ENCODE measurements around the gene NCAN. TPM values are rescaled to one million over a fixed set of nuclear protein-coding genes. Genes with fewer than 3 reads are reported as not detected.

The NCAN gene
- total and polyA plus RNA-seq, 2 of the 13 experiments (the other 11 are each of a cell fraction or from before 2014, with no cell fraction given) = not detected

- TF ChIP-seq MLX (CRISPR knock-in tag; IDR thresholded peaks at IDR 0.05) (no peak), NKX3-1 (CRISPR knock-in tag; IDR thresholded peaks at IDR 0.05) (no peak), MAF1 (CRISPR knock-in tag; IDR thresholded peaks at IDR 0.05; ENCODE audit: borderline replicate concordance) (no peak), ZIK1 (CRISPR knock-in tag; IDR thresholded peaks at IDR 0.05; ENCODE audit: borderline replicate concordance, low read depth) (no peak), ZNF558 (CRISPR knock-in tag; IDR thresholded peaks at IDR 0.05; ENCODE audit: borderline replicate concordance) (no peak), EEA1 (CRISPR knock-in tag; IDR thresholded peaks at IDR 0.05; ENCODE audit: borderline replicate concordance) (peak; percentile 39; the same call in 1 of the 2 replicates), ZNF251 (CRISPR knock-in tag; IDR thresholded peaks at IDR 0.05) (no peak), HMG20B (CRISPR knock-in tag; conservative IDR thresholded peaks at IDR 0.05) (0 out of 2 replicates have a peak, but pooled peaks have one; percentile 16), HNF4G (IDR thresholded peaks at IDR 0.05; ENCODE audit: borderline replicate concordance, low read depth, low read length) (no peak), HNF4G (CRISPR knock-in tag; IDR thresholded peaks at IDR 0.05; ENCODE audit: borderline replicate concordance, low read depth) (no peak), ZNF12 (CRISPR knock-in tag; IDR thresholded peaks at IDR 0.05) (no peak), SRY (CRISPR knock-in tag; IDR thresholded peaks at IDR 0.05) (peak; percentile 77), SCMH1 (CRISPR knock-in tag; IDR thresholded peaks at IDR 0.05; ENCODE audit: borderline replicate concordance) (no peak), ZSCAN29 (CRISPR knock-in tag; conservative IDR thresholded peaks at IDR 0.05) (peak; percentile 46; the same call in 1 of the 2 replicates), AHR (CRISPR knock-in tag; IDR thresholded peaks at IDR 0.05) (peak; percentile 62; the same call in 1 of the 2 replicates), TERF1 (CRISPR knock-in tag; IDR thresholded peaks at IDR 0.05) (no peak), ZNF143 (CRISPR knock-in tag; IDR thresholded peaks at IDR 0.05) (0 out of 2 replicates have a peak, but pooled peaks have one; percentile 16), CBX2 (IDR thresholded peaks at IDR 0.05; ENCODE audit: low read depth, low read length) (no peak), CBX2 (CRISPR knock-in tag; IDR thresholded peaks at IDR 0.05; ENCODE audit: low read depth) (no peak), SP2 (CRISPR knock-in tag; IDR thresholded peaks at IDR 0.05) (peak; percentile 69), ZNF276 (CRISPR knock-in tag; IDR thresholded peaks at IDR 0.05; ENCODE audit: low read depth) (peak; percentile 38; the same call in 1 of the 2 replicates), RBM22 (optimal IDR thresholded peaks at IDR 0.05; ENCODE audit: low read length) (no peak), KDM3A (CRISPR knock-in tag; IDR thresholded peaks at IDR 0.05; ENCODE audit: low read depth) (peak; percentile 80; the same call in 1 of the 2 replicates), PRMT3 (CRISPR knock-in tag; IDR thresholded peaks at IDR 0.05; ENCODE audit: borderline replicate concordance, low read depth) (peak; percentile 75; the same call in 1 of the 2 replicates), ELF4 (CRISPR knock-in tag; IDR thresholded peaks at IDR 0.05; ENCODE audit: borderline replicate concordance) (no peak; the same call in 1 of the 2 replicates)
- TF ChIP-seq, protein P1, sequence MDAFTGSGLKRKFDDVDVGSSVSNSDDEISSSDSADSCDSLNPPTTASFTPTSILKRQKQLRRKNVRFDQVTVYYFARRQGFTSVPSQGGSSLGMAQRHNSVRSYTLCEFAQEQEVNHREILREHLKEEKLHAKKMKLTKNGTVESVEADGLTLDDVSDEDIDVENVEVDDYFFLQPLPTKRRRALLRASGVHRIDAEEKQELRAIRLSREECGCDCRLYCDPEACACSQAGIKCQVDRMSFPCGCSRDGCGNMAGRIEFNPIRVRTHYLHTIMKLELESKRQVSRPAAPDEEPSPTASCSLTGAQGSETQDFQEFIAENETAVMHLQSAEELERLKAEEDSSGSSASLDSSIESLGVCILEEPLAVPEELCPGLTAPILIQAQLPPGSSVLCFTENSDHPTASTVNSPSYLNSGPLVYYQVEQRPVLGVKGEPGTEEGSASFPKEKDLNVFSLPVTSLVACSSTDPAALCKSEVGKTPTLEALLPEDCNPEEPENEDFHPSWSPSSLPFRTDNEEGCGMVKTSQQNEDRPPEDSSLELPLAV (CRISPR knock-in tag; conservative IDR thresholded peaks at IDR 0.05; ENCODE audit: low read depth) = no peak
Observed at GRCh38 chr19:19192078-19192882, 19.5 kb upstream of the NCAN start, which contains the start of the genes BORCS8 and RFXANK (continued).

Data from HepG2 (cell line).